Uterus (tissue), 2 donors: ENCODE measurements around the gene CDSN.
"Not testable (repeated sequence)": the region's sequence is repeated elsewhere in the genome, so short reads cannot be mapped to it uniquely, and the experiment has no call there.

Source experiments
- CTCF ChIP-seq, 4 experiments: fragments of 200-600 bp in 2 of 4; fragments of 450-650 bp in 2 of 4; sonication (generic) in 2 of 4; IDR thresholded peaks; one replicate each; pipeline ENCODE4 v1.5.1; 2016 to 2019; ENCODE audit warnings: antibody characterized with exemption in 4 of 4, mild to moderate bottlenecking in 2 of 4, moderate library complexity in 1 of 4
- POLR2A ChIP-seq, 2 donors: fragments of 450-650 bp; IDR thresholded peaks; one replicate each; pipeline ENCODE4 v1.6.1; 2016; ENCODE audit warnings: antibody characterized with exemption in 2 of 2, mild to moderate bottlenecking in 1 of 2, moderate library complexity in 1 of 2

DNA sequence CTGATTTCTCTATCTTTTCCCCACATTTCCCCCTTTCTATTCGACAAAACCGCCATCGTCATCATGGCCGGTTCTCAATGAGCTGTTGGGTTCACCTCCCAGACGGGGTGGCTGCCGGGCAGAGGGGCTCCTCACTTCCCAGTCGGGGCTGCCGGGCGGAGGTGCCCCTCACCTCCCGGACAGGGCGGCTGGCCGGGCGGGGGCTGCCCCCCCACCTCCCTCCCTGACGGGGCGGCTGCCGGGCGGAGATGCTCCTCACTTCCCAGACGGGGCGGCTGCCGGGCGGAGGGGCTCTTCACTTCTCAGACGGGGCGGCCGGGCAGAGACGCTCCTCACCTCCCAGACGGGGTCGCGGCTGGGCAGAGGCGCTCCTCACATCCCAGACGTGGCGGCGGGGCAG lies 53.2 kb downstream of the CDSN start:
- not testable (repeated sequence) for TF ChIP-seq CTCF, POLR2A (IDR thresholded peaks at IDR 0.05)
